Muscle layer of duodenum (tissue), 2 donors: ENCODE data around the gene ZNF189.

ENCODE experiments used
- H3K27ac ChIP-seq: one replicate; pipeline ENCODE4 v1.7.0; 2013; ENCODE audit warnings: mild to moderate bottlenecking, low read length
- H3K27me3 ChIP-seq: one replicate; pipeline ENCODE4 v1.7.0; 2013; ENCODE audit warnings: low read depth, mild to moderate bottlenecking, control low read depth, low read length
- H3K36me3 ChIP-seq, 2 donors: one replicate each; pipeline ENCODE4 v1.7.0; 2013; ENCODE audit warnings: low read length in 2 of 2, control low read depth in 1 of 2, mild to moderate bottlenecking in 1 of 2; ENCODE audit not compliant: insufficient read depth in 2 of 2, control insufficient read depth in 1 of 2
- H3K4me1 ChIP-seq, 2 donors: one replicate each; pipeline ENCODE4 v1.7.0; 2013; ENCODE audit warnings: low read length in 2 of 2, mild to moderate bottlenecking in 2 of 2, control low read depth in 1 of 2, moderate library complexity in 1 of 2; ENCODE audit not compliant: insufficient read depth in 2 of 2, control insufficient read depth in 1 of 2
- H3K4me3 ChIP-seq, 2 donors: one replicate each; pipeline ENCODE4 v1.7.0; 2013; ENCODE audit warnings: low read length in 2 of 2, low read depth in 1 of 2, mild to moderate bottlenecking in 1 of 2
- H3K9me3 ChIP-seq, 2 donors: one replicate each; pipeline ENCODE4 v1.7.0; 2013; ENCODE audit warnings: low read length in 2 of 2, control low read depth in 1 of 2, mild to moderate bottlenecking in 1 of 2; ENCODE audit not compliant: control insufficient read depth in 1 of 2
- donor health status: healthy.

ZNF189 gene

GRCh38 chr9:101403516-101404285, 5.0 kb downstream of the ZNF189 start:
- Histone ChIP-seq H3K4me1 (peaks cover 7 to 17% of the 10 kb centered on the region in 2 donors), H3K9me3 (peaks cover 50 to 53% of the 10 kb centered on the region in 2 donors), H3K4me3 (peak overlapping the region; percentile 1 to 31), H3K36me3 (peaks cover 73 to 88% of the 10 kb centered on the region in 2 donors), H3K27me3 (no peaks in the 10 kb centered on the region), H3K27ac (no peak overlapping the region)

DNA sequence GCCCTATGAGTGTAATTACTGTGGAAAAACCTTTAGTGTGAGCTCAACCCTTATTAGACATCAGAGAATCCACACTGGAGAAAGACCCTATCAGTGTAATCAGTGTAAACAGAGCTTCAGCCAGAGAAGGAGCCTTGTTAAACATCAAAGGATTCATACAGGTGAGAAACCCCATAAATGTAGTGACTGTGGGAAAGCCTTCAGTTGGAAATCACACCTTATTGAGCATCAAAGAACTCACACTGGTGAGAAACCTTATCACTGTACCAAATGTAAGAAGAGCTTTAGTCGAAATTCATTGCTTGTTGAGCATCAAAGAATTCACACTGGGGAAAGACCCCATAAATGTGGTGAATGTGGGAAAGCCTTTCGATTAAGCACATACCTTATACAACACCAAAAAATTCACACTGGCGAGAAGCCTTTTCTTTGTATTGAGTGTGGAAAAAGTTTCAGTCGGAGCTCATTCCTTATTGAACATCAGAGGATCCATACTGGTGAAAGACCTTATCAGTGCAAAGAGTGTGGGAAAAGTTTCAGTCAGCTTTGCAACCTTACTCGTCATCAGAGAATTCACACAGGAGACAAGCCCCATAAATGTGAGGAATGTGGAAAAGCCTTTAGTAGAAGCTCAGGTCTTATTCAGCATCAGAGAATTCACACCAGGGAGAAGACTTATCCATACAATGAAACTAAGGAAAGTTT, 9.9 kb downstream of the ZNF189 start:
- Histone ChIP-seq H3K4me3 (peak overlapping the region; percentile 22 to 49), H3K4me1 (no peaks in the 10 kb centered on the region), H3K9me3 (peaks cover 82 to 83% of the 10 kb centered on the region in 2 donors), H3K36me3 (peaks cover 50 to 78% of the 10 kb centered on the region in 2 donors), H3K27me3 (no peaks in the 10 kb centered on the region), H3K27ac (no peak overlapping the region)

DNA sequence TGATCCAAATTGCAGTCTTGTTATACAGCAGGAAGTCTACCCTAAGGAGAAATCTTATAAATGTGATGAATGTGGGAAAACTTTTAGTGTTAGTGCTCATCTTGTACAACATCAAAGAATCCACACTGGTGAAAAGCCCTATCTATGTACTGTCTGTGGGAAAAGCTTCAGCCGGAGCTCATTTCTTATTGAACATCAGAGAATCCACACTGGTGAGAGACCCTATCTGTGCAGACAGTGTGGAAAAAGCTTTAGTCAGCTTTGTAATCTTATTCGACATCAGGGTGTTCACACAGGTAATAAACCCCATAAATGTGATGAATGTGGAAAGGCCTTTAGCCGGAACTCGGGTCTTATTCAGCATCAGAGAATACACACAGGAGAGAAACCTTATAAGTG, 10.4 kb downstream of the ZNF189 start:
- Histone ChIP-seq H3K9me3 (peaks cover 78 to 81% of the 10 kb centered on the region in 2 donors), H3K36me3 (peaks cover 44 to 75% of the 10 kb centered on the region in 2 donors), H3K4me3 (peak overlapping the region; percentile 35 to 49), H3K27ac (no peak overlapping the region), H3K27me3 (no peaks in the 10 kb centered on the region), H3K4me1 (no peaks in the 10 kb centered on the region)

DNA sequence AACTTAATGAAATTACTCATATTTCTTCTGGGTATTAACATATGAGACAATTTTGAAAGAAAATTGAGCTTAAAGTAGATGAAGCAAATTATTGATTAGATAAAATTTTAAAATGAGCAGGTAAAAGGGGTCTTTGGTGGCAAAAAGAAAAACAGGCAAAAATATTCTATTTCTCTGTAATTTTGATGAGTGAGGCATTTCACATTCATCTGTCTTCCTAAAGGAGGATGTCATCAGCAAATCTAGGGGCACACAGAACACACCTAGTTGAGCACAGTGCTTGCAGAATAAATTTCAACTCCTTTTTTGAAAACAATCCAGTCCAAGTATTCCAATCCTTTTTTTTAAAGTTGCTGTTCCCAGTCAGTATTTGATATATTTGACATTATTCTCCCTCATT, 16.2 kb downstream of the ZNF189 start:
- Histone ChIP-seq H3K36me3 (peaks cover 0 to 39% of the 10 kb centered on the region in 2 donors), H3K4me3 (no peak overlapping the region), H3K27ac (no peak overlapping the region), H3K9me3 (peaks cover 32 to 71% of the 10 kb centered on the region in 2 donors), H3K4me1 (no peaks in the 10 kb centered on the region), H3K27me3 (no peaks in the 10 kb centered on the region)

GRCh38 chr9:101415578-101415977, 16.9 kb downstream of the ZNF189 start:
- no peak overlapping the region for H3K27ac ChIP-seq
- peaks cover 0 to 34% of the 10 kb centered on the region in 2 donors for H3K36me3 ChIP-seq
- H3K9me3 ChIP-seq = peaks cover 24 to 66% of the 10 kb centered on the region in 2 donors

GRCh38 chr9:101417389-101417788, 18.7 kb downstream of the ZNF189 start:
- no peaks in the 10 kb centered on the region for H3K27me3 ChIP-seq
- H3K9me3 ChIP-seq = peaks cover 16 to 60% of the 10 kb centered on the region in 2 donors
- H3K36me3 ChIP-seq = peaks cover 0 to 46% of the 10 kb centered on the region in 2 donors
- no peaks in the 10 kb centered on the region for H3K4me1 ChIP-seq
- H3K4me3 ChIP-seq = no peak overlapping the region
- H3K27ac ChIP-seq = no peak overlapping the region

More at GRCh38 chr9:101415578-101415977, 16.9 kb downstream of the ZNF189 start:
- Histone ChIP-seq H3K27me3 (no peaks in the 10 kb centered on the region), H3K4me1 (no peaks in the 10 kb centered on the region), H3K4me3 (no peak overlapping the region)

- H3K36me3 ChIP-seq = peaks cover 0 to 42% of the 10 kb centered on the region in 2 donors
- no peak overlapping the region for H3K4me3 ChIP-seq
- H3K9me3 ChIP-seq = peaks cover 12 to 55% of the 10 kb centered on the region in 2 donors
- H3K27ac ChIP-seq = no peak overlapping the region
- no peaks in the 10 kb centered on the region for H3K4me1 ChIP-seq
- no peaks in the 10 kb centered on the region for H3K27me3 ChIP-seq
These were observed 19.3 kb downstream of the ZNF189 start for GRCh38 chr9:101417977-101418376.

DNA sequence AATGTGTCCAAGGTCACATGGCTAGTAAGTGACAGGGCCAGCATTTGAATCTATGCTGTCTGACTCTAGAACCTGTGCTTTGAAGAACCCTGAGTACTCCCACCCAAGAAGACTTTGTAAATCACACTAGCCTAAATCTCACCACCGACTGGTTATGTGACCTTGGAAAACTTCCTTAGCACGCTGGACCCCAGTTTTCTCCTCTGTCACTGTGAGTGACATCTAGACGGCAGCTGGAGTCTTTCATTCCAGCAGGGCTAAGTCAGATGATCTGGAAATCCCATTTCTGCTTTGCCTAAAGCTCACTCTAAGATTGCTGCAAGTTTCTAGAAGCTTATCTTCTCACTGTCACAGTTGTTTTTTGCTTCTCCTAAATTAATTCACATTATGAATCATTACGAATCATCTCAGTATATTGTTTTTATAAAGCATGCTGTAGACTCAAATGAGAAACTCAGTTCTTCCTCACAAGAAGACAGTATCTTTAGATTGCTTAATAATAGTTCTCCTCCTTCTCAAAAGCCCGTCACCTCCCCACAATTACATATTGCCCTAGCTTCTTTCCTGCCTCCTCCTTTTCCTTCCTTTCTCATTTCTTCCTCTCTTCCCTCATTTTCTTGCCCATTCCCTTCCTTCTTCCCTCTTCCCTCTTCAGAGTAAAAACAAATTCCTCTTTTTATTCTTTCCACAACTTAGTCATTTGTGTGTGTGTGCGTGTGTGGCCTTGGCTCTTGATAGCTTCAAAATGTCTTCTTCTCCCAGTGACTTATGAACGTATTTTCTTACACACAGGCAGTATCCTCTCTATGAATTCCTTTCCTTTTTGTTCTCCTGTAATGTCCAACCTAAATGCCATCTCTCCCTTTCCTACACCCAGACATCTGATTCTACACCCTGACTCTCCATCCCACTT, 20.1 kb downstream of the ZNF189 start:
- H3K4me3 ChIP-seq = no peak overlapping the region
- peaks cover 6 to 47% of the 10 kb centered on the region in 2 donors for H3K9me3 ChIP-seq
- H3K36me3 ChIP-seq = peaks cover 0 to 34% of the 10 kb centered on the region in 2 donors
- H3K4me1 ChIP-seq = no peaks in the 10 kb centered on the region
- H3K27ac ChIP-seq = no peak overlapping the region
- H3K27me3 ChIP-seq = no peaks in the 10 kb centered on the region

DNA sequence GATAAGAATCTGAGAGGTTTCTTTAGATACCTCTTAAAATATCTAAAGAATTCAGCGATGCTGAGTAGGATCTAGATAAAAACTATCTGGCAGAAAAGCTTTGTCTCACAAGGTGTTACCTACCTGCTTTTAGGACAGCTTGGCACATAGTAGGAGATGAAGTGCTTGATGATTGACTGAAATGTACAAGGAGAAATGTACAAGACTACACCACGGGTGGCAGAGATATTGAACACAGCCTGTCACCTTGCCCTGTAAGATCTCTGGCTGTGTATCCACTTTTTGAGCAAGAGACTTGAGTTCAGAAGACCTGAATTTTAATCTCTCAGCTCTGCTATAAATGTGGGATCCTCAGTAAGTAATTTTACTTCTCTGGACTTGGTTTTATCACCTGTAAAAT, 21.2 kb downstream of the ZNF189 start:
- Histone ChIP-seq H3K9me3 (peaks cover 6 to 38% of the 10 kb centered on the region in 2 donors), H3K36me3 (peaks cover 0 to 27% of the 10 kb centered on the region in 2 donors), H3K4me1 (no peaks in the 10 kb centered on the region), H3K4me3 (no peak overlapping the region), H3K27me3 (no peaks in the 10 kb centered on the region), H3K27ac (no peak overlapping the region)

- Histone ChIP-seq H3K4me3 (no peak overlapping the region), H3K27ac (no peak overlapping the region), H3K9me3 (peaks cover 0 to 26% of the 10 kb centered on the region in 2 donors), H3K27me3 (no peaks in the 10 kb centered on the region), H3K4me1 (no peaks in the 10 kb centered on the region), H3K36me3 (peaks cover 0 to 24% of the 10 kb centered on the region in 2 donors)
These were observed 23.0 kb downstream of the ZNF189 start for GRCh38 chr9:101421653-101422065.

- H3K27ac ChIP-seq = no peak overlapping the region
These were observed 28.7 kb downstream of the ZNF189 start for GRCh38 chr9:101427358-101427757.

More at GRCh38 chr9:101427358-101427757, 28.7 kb downstream of the ZNF189 start:
- H3K4me3 ChIP-seq = no peak overlapping the region
- no peaks in the 10 kb centered on the region for H3K27me3 ChIP-seq
- no peaks in the 10 kb centered on the region for H3K4me1 ChIP-seq
- no peaks in the 10 kb centered on the region for H3K9me3 ChIP-seq
- H3K36me3 ChIP-seq = no peaks in the 10 kb centered on the region
